ENCODE data around the gene CXorf58. TPM values are rescaled to one million over a fixed set of nuclear protein-coding genes. Genes with fewer than 3 reads are reported as not detected.

Gene CXorf58
- total and polyA plus RNA-seq, 2 of the 4 experiments (the other 2 are of a cell fraction) = not detected

DNA sequence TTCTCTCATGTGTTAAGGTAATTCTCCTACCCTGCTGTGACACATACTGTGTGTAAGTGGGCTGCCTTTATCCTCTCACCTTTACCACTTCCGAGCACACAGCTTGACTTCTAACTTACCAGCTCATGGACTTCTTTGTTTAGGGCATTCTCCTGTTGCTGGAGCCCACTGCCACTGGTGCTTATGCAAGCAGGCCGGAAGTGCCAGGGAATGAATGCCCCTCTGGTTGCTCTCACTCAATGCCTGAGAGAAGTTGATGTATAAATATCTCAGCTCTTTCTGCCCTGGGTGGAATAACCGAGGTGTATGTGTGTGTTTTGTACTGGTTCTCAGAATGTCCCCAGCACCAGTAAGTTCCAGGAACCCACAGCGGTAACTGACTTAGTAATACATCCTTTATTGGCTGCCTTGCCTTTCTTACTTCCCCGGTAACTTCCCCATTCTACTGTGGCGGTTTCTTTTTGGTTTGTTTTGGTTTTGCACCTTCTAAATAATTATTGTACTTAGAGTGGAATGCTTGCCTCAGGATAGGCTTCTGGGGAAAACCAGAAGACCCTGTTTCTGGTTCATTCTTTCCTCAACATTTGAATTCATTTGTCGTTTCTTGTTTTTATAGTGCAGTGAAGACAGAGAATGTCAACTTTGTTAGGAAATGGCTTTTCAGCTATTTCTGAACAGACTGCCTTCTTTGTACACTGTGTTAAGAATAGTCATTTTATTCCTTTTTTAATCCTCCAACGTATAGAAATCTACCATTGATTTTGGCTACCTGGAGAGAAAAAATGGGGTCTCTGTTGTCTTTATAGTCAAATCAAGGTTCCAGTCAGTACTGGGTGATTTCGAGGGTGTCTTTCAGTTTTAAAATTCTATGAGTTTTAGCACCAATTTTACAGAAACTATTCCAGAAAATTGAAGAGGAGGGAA, 45.4 kb downstream of the CXorf58 start:
- Histone ChIP-seq H4K5ac (ENCODE audit: low read depth, low read length) (no peak overlapping the region), H3K56ac (ENCODE audit: extremely low read depth, insufficient read depth, low read length) (no peak overlapping the region), H3K9me3 (ENCODE audit: control insufficient read depth, insufficient read depth, low read length) (no peaks in the 10 kb centered on the region), H3K27ac (ENCODE audit: insufficient read depth, low read length) (no peak overlapping the region), H4K91ac (ENCODE audit: insufficient read depth, low read depth, low read length) (no peak overlapping the region), H2AK5ac (ENCODE audit: low read depth, low read length) (no peak overlapping the region), H3K9me1 (ENCODE audit: insufficient read depth, low read length) (no peaks in the 10 kb centered on the region), H3K18ac (ENCODE audit: low read depth, low read length) (no peak overlapping the region), H3K23ac (ENCODE audit: low read depth, low read length) (no peak overlapping the region), H4K20me1 (ENCODE audit: insufficient read depth, low read length) (no peaks in the 10 kb centered on the region), H2BK20ac (ENCODE audit: low read depth, low read length) (no peak overlapping the region), H3K36me3 (ENCODE audit: control insufficient read depth, insufficient read depth, low read length) (no peaks in the 10 kb centered on the region), H3K79me1 (ENCODE audit: low read depth in 1 of 2, low read length in 2 of 2) (no peaks in the 10 kb centered on the region), H2AFZ (replicated peaks; ENCODE audit: low read length, poor library complexity) (peak overlapping the region; percentile 59), H2BK5ac (ENCODE audit: low read depth, low read length, poor library complexity, severe bottlenecking) (no peak overlapping the region), H3K4me1 (ENCODE audit: control insufficient read depth, insufficient read depth, low read length) (no peaks in the 10 kb centered on the region), H3K27me3 (ENCODE audit: control insufficient read depth, insufficient read depth, low read length) (no peaks in the 10 kb centered on the region), H2AK9ac (replicated peaks; ENCODE audit: low read depth, low read length, poor library complexity) (no peak overlapping the region), H2BK120ac (ENCODE audit: low read depth, low read length) (no peak overlapping the region), H3K4me3 (ENCODE audit: insufficient read depth, low read depth, low read length) (no peak overlapping the region), H3K4ac (ENCODE audit: low read depth, low read length) (no peak overlapping the region), H3K9ac (ENCODE audit: low read depth, low read length) (no peak overlapping the region), H2BK15ac (ENCODE audit: low read depth, low read length) (no peak overlapping the region), H3K14ac (replicated peaks; ENCODE audit: low read depth, low read length) (no peak overlapping the region), H3K4me2 (ENCODE audit: low read depth, low read length) (no peak overlapping the region), H4K8ac (ENCODE audit: low read depth in 2 of 2, low read length in 2 of 2) (no peak overlapping the region)
- 100% methylated on average over 1 of the region's 9 CpGs; no CpG with 5 or more reads in 1 of the 2 experiments for WGBS, 2 experiments (ENCODE audit: extremely low coverage in 2 of 2, insufficient read length in 1 of 2)
- ATAC-seq (ENCODE audit: low read depth) (no peak; the same call in 1 of the 2 replicates), DNase-seq (no peak)
- dilution Hi-C loops (cut with HindIII; ENCODE audit: low sequenced_read_pairs, unreplicated experiment) (no loop called here), in situ Hi-C loops (cut with MboI; ENCODE audit: low sequenced_read_pairs) (no loop called here), intact Hi-C loops (cut with micrococcal nuclease) (no loop called here)
- ChIA-PET CTCF (no interaction called here), POLR2A (ENCODE audit: unreplicated experiment) (interaction anchor here (0.6 kb wide), 1 partner anchor 231 kb away, joined by 5 read pairs; no protein-coding TSS in a partner anchor)
- no TSS peak for BruUV-seq (replicated peaks)
- TF ChIP-seq MAFK (IDR thresholded peaks at IDR 0.05; ENCODE audit: low read depth, low read length) (no peak), RCOR1 (IDR thresholded peaks at IDR 0.05; ENCODE audit: insufficient replicate concordance, low read length) (no peak), MXI1 (IDR thresholded peaks at IDR 0.05; ENCODE audit: borderline replicate concordance, low read depth, low read length) (no peak), CHD1 (IDR thresholded peaks at IDR 0.05; ENCODE audit: low read depth, low read length) (no peak), POLR2A (IDR thresholded peaks at IDR 0.05; ENCODE audit: low read depth, low read length) (no peak), FOS (IDR thresholded peaks at IDR 0.05; ENCODE audit: low read depth, low read length) (no peak), ELK1 (IDR thresholded peaks at IDR 0.05; ENCODE audit: borderline replicate concordance, low read depth, low read length) (no peak), BHLHE40 (IDR thresholded peaks at IDR 0.05; ENCODE audit: low read depth, low read length) (no peak), MAZ (IDR thresholded peaks at IDR 0.05; ENCODE audit: borderline replicate concordance, low read depth, low read length) (no peak), NFE2L2 (IDR thresholded peaks at IDR 0.05; ENCODE audit: low read depth, low read length) (no peak), RAD21 (IDR thresholded peaks at IDR 0.05; ENCODE audit: low read length) (no peak), SMC3 (IDR thresholded peaks at IDR 0.05; ENCODE audit: low read depth, low read length) (no peak), RFX5 (IDR thresholded peaks at IDR 0.05; ENCODE audit: low read depth, low read length) (no peak), USF2 (IDR thresholded peaks at IDR 0.05; ENCODE audit: low read depth, low read length) (no peak)
- TF ChIP-seq, protein P1, sequence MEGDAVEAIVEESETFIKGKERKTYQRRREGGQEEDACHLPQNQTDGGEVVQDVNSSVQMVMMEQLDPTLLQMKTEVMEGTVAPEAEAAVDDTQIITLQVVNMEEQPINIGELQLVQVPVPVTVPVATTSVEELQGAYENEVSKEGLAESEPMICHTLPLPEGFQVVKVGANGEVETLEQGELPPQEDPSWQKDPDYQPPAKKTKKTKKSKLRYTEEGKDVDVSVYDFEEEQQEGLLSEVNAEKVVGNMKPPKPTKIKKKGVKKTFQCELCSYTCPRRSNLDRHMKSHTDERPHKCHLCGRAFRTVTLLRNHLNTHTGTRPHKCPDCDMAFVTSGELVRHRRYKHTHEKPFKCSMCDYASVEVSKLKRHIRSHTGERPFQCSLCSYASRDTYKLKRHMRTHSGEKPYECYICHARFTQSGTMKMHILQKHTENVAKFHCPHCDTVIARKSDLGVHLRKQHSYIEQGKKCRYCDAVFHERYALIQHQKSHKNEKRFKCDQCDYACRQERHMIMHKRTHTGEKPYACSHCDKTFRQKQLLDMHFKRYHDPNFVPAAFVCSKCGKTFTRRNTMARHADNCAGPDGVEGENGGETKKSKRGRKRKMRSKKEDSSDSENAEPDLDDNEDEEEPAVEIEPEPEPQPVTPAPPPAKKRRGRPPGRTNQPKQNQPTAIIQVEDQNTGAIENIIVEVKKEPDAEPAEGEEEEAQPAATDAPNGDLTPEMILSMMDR (conservative IDR thresholded peaks at IDR 0.05; ENCODE audit: low read depth, low read length) = no peak

Measured in IMR-90 (cell line).